Measurements from ENCODE around the gene GLTPD2. TPM values are rescaled to one million over a fixed set of nuclear protein-coding genes. Genes with fewer than 3 reads are reported as not detected.
"Not testable (repeated sequence)": the region's sequence is repeated elsewhere in the genome, so short reads cannot be mapped to it uniquely, and the experiment has no call there.

GLTPD2 gene
- total RNA-seq, 1 donor from 2014 or later, result not detected

DNA sequence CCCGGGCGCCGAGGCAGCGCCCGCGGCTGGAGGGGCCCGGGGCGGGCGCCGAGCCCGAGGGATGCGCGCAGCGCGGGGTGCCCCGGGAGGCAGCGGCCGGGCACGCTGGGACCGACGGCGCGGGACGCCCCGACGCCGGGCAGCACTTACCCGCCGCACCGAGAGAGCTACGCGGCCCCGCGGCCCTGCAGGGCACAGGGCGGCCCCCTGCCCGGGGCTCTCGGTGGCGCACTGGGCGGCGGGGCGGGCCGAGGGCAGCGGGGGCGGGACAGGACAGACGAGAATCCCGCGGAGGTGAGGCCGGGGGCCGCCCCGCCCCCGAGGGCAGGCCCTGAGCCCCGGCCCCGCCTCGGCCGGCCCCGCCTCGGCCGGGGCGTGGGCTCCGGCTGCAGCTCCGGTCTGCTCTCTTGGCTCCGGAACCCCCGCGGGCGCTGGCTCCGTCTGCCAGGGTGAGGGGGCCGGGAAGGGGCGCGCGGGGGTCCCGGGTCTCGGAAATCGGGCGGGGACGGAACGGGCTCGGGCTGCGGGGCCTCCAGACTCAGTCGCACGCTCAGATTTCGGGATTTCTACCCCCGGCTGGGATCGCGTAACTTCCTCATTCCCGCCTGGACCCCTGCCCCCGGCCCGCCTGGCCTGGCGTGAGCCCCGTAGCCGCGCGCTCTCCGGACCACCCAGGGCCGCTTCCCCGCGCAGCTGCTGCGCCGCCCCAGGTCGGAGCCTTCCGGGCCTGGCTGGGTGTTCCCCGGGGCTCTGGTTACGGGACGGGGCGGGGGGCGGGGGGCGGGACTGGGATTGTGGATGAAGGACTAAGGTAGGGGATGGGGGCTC lies 18.2 kb downstream of the GLTPD2 start, which contains the start of gene PLD2:
TSS of gene PLD2 (plus strand) at position 376 of the 828 bp plus-strand sequence. CDS start 621 bp downstream, outside the sequence.
- FAIRE-seq (no peak), DNase-seq (ENCODE audit: low spot score in 2 of 2) (peak; percentile 97 to 99)

- FAIRE-seq (no peak), DNase-seq (ENCODE audit: low spot score in 2 of 2) (peak; percentile 34 to 43)
Measured at GRCh38 chr17:4807605-4808377, 19.0 kb downstream of the GLTPD2 start.

DNA sequence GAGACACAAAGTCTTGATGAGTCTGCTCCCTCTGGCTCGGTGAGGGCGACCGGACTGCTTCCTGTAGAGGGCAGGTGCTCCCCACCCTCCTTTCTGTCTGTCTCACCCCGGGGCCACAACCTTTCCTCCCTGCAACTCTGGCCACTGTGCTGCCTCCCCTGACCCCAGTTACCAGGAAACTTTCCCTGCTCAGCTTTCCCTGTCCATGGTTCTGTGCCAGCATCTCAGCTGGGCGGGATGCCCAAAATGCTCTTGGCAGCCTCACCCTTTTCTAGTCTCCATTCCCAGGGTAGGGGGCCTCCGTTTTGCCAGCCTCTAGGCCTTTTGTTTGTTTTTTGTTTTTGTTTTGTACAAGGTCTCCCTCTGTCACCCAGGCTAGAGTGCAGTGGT lies 19.6 kb downstream of the GLTPD2 start:
- no peak for FAIRE-seq
- peak; percentile 61 to 62 for DNase-seq (ENCODE audit: low spot score in 2 of 2)

- no peak for DNase-seq (ENCODE audit: low spot score in 2 of 2)
Measured at GRCh38 chr17:4810696-4811290, 22.0 kb downstream of the GLTPD2 start.

GRCh38 chr17:4811471-4811870 lies 22.7 kb downstream of the GLTPD2 start:
- DNase-seq (ENCODE audit: low spot score in 2 of 2), result no peak
- FAIRE-seq, result no peak

More at GRCh38 chr17:4810696-4811290, 22.0 kb downstream of the GLTPD2 start:
- FAIRE-seq, result no peak

GRCh38 chr17:4812690-4813089 lies 23.9 kb downstream of the GLTPD2 start:
- FAIRE-seq (no peak), DNase-seq (ENCODE audit: low spot score in 2 of 2) (no peak)

GRCh38 chr17:4815043-4815675 lies 26.4 kb downstream of the GLTPD2 start:
- FAIRE-seq (no peak), DNase-seq (ENCODE audit: low spot score in 2 of 2) (no peak)

- DNase-seq (ENCODE audit: low spot score in 2 of 2), result no peak
- no peak for FAIRE-seq
Measured at GRCh38 chr17:4816826-4817225, 28.1 kb downstream of the GLTPD2 start.

DNA sequence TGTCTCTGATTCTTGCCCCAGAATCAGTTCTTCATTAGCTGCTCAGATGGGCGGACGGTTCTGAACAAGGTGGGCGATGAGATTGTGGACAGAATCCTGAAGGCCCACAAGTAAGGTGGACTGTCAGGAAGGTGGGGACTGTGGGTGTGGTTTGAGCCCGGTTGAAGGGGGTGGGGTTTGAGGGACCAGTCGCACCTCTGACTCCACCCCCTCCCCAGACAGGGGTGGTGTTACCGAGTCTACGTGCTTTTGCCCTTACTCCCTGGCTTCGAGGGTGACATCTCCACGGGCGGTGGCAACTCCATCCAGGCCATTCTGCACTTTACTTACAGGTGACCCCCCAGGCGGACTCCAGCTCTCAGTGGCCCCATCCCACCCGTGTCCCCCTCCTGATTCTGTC lies 29.5 kb downstream of the GLTPD2 start:
- no peak for FAIRE-seq
- no peak for DNase-seq (ENCODE audit: low spot score in 2 of 2)

GRCh38 chr17:4822835-4823234 lies 34.1 kb downstream of the GLTPD2 start:
- DNase-seq (ENCODE audit: low spot score in 2 of 2) (no peak), FAIRE-seq (no peak)

DNA sequence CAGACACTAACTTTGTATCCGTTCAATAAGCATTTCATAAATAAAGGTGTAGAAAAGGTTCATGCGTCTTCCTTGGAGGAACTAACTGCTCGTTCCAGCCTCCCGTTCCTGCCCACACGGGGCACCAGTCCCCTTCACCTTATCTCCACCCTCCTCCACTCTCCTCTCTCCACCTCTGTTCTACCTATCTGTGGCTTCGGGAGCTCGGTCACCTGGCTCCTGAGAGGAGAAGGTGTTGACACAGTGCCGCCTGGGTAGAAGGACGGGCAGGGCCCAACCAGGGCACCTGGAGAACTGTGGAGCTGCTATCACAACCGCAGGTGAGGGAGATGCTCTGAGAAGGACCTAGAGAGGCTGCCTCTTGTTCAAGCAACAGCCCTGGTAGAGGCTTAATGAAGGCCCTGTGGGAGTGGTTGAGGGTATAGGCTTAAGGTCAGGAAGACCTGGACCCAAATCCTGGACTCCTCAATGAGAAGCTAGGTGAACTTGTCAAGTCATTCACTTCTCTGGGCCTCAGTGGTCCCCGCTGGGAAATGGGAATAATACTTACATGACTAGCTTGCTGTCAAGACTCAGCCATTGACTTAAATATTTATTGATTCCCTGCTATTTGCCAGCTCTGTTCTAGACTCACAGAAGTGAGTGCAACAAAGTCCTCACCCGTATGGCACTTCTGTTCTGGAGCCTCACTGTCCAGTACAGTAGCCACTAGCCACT lies 34.8 kb downstream of the GLTPD2 start:
- no peak for FAIRE-seq

DNA sequence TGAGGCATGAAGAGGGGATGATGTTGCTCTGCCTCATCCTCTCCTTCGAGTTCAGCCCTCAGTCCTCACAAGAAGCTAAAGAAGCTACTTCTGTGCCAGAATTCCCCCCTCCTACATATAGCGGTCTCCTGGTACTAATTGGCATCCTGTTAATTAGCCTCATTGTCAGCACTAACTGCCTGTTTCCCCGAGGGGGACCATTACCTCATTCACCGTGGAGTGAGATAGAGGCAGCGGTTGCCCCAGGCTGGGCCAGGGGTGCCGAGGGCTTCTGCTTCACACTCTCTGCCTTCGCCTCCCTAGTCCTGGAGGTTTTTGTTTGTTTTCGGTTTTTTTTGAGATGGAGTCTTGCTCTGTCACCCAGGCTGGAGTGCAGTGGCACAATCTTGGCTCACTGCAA lies 38.6 kb downstream of the GLTPD2 start:
- no peak for DNase-seq (ENCODE audit: low spot score in 2 of 2)
- FAIRE-seq, result no peak

More for the DNA sequence above, 34.8 kb downstream of the GLTPD2 start:
- DNase-seq (ENCODE audit: low spot score in 2 of 2), result no peak

GRCh38 chr17:4832829-4833177 lies 44.0 kb downstream of the GLTPD2 start:
- not testable (repeated sequence) for FAIRE-seq; DNase-seq (ENCODE audit: low spot score in 2 of 2)

GRCh38 chr17:4833178-4833940 lies 44.6 kb downstream of the GLTPD2 start, which contains the start of gene MINK1:
Gene MINK1 (plus strand): TSS chr17:4833340. CDS start chr17:4833584, 244 bp downstream.
- FAIRE-seq, result no peak

DNA sequence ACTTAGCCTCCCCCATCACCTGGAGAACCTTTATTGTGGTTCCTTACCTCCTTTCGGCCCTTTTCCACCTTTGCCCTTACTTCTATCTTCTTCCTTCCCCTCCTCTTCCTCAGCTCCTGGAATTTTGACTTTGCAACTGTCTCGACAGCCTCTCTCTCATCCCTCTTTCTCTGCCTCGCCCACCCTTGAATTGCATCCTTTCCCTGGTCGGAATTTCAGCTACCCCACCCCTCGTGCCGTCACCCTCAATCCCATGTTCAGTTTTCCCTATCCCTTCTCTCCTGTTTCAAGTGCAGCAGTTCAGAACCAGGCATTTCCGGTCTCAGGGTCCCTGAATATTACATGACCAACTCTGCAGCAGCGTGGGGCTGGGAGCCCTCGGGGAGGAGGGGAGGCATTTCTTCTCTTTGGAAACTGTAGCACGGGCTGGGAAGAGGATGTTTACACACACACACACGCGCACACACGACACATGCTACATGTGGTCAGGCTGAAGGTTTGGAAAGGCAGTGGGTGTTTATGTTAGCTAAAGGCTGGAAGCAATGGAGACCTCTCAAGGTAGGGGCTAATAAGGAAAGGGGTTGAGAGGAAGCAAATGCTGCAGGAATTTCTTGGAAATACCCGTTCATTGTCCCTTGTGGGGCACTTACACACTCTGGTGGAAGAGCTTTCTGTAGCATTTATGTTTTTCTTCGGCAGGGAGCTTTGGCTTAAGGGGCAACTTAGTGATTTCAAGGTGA lies 45.3 kb downstream of the GLTPD2 start:
- DNase-seq (ENCODE audit: low spot score in 2 of 2), result no peak
- FAIRE-seq, result no peak

More at GRCh38 chr17:4833178-4833940, 44.6 kb downstream of the GLTPD2 start, which contains the start of gene MINK1:
- DNase-seq (ENCODE audit: low spot score in 2 of 2), result peak; percentile 97

- no peak for FAIRE-seq
Measured at GRCh38 chr17:4834681-4835020, 45.9 kb downstream of the GLTPD2 start.

GRCh38 chr17:4836221-4836620 lies 47.5 kb downstream of the GLTPD2 start:
- DNase-seq (ENCODE audit: low spot score in 2 of 2) (no peak), FAIRE-seq (no peak)

More at GRCh38 chr17:4834681-4835020, 45.9 kb downstream of the GLTPD2 start:
- no peak for DNase-seq (ENCODE audit: low spot score in 2 of 2)
